ENCODE results near the gene TAS2R43.
"Not testable (repeated sequence)": the region's sequence is repeated elsewhere in the genome, so short reads cannot be mapped to it uniquely, and the experiment has no call there.

TAS2R43 gene, protein sequence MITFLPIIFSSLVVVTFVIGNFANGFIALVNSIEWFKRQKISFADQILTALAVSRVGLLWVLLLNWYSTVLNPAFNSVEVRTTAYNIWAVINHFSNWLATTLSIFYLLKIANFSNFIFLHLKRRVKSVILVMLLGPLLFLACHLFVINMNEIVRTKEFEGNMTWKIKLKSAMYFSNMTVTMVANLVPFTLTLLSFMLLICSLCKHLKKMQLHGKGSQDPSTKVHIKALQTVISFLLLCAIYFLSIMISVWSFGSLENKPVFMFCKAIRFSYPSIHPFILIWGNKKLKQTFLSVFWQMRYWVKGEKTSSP
- total RNA-seq = 0 to 1.8 (median 0.39) reads per million in 18 experiments

DNA sequence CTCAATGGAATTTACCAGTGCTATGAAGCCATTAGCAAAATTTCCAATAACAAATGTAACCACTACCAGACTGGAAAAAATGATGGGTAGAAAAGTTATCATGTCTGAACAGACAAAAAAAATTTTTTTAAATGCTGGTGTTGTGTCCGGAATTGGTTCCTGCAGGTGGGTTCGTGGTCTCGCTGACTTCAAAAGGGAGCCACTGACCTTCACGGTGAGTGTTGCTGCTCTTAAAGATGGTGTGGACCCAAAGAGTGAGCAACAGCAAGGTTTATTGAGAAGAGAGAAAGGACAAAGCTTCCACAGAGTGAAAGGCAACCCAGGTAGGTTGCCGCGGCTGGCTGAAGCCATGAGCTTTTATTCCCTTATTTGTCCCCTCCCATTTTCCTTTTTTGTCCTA lies at the start of gene TAS2R43:
Gene TAS2R43, minus strand, starts transcription at position 186 of the 400 bp plus-strand sequence. Its CDS starts 84 bp downstream, at position 102.
- no peak for DNase-seq

DNA sequence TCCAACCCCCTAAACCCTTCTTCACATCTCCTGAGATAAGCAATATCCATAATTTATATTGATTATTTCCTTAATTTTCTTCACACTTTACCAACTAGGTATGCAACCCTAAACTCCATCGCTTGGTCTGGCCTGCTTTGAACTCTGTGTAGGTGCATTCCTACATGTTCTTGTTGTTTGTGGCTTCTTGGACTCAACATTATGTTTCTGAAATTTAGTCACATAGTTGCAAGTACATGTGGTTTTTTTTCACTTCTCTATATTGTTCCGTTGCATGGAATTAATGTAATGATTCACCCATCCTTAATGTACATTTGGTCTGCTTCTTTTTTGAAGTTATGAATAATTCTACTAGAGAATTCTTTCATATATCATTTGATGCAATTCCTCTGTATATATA lies 44.0 kb upstream of the TAS2R43 start:
- DNase-seq = peak; percentile 1 to 10

DNA sequence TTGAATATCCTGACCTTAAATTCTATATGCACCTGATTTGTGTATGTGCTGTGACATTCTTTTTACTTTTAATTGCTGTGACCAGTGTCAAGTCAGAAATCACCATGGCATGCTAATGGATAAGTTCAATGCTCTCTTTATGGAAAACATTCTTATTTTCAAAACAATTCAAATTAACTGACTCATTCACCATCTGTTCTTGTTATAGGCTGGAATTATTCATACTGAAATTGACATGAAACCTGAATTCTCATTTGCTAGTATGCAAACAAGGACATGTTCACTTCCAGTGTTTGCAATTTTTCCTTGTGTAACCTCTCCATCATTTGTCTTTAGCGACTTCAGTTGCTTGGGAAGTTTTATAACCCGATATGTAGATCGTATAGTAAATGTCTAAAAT lies 42.2 kb upstream of the TAS2R43 start, which contains the start of gene TAS2R30:
Gene TAS2R30, minus strand, starts transcription at position 340 of the 400 bp plus-strand sequence. CDS start 400 bp downstream, outside the sequence.
- DNase-seq = no peak

DNA sequence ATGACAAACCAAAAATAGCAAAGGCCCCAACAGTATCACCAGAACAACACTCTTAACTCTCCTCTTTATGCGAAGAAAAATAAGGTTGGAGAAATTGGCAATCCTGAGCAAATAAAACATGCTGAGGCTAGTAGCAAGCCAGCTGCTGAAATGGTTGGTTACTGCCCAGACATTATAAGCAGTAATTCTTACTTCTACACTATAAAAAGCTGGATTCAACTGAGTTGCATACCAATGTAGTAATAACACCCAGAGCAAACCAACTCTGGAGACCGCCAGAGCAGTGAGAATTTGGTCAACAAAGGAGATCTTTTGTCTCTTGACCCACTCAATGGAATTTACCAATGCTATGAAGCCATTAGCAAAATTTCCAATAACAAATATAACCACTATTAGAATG lies 41.7 kb upstream of the TAS2R43 start:
- DNase-seq = no peak

DNA sequence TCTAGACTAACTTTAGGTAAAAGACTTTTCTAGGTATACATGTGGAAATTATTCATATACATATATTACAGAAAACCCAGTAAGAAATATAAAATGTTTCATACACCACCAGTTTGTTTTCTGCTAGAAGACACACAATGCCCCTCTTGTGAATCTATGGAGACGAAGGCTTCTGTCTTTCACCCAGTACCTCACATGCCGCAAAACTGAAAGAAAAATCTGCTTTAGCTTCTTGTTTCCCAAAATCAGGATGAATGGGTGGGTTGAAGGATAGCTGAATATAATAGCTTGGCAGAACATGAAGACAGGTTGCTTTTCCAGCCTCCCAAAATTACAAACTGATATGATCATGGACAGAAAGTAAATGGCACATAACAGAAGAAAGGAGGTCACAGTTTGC lies 41.0 kb upstream of the TAS2R43 start:
- no peak for DNase-seq

DNA sequence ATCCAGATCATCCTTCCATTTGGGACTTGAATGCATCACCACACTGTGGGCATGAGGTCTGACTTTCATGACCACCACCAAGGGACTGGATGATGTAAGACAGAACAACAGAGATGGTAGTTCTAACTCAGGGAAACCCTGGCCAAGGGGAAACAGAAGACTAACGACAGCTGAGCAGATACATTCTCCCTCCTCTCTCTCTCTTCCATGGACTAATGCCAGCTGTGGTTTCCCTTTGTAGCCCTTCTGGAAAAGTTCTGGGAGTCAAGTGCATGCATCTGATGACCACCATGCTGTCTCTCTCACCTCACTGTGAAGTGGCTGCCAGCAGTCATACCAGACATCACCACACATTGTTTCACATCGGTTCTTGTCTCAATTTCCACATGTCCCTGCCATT lies 38.9 kb upstream of the TAS2R43 start:
- DNase-seq = no peak

DNA sequence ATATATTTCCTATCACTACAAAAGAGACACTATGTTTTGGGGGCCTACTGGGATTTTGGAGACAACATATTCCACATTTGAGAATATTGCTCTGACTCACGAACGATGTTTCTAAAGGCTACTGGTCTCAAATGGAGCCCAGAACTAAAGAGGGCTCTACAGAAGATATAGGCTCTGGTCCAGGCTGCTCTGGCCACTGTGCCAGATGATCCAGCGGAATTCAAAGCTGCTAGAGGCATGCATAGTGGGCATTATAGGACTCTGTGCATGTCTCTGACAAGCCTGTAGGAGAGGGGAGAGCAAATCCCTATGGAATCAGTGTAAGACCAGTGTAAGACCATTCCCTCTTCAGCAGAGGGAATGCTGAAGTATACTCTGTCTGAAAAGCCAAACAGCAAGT lies 38.3 kb upstream of the TAS2R43 start:
- no peak for DNase-seq

DNA sequence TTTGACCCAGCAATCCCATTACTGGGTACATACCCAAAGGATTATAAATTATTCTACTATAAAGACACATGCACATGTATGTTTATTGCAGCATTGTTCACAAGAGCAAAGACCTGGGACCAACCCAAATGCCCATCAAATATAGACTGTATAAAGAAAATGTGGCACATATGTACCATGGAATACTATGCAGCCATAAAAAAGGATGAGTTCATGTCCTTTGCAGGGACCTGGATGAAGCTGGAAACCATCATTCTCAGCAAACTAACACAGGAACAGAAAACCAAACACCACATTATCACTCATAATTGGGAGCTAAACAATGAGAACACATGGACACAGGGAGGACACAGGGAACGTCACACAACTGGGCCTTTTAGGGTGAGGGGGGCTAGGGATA lies 22.0 kb upstream of the TAS2R43 start:
- not testable (repeated sequence) for DNase-seq

DNA sequence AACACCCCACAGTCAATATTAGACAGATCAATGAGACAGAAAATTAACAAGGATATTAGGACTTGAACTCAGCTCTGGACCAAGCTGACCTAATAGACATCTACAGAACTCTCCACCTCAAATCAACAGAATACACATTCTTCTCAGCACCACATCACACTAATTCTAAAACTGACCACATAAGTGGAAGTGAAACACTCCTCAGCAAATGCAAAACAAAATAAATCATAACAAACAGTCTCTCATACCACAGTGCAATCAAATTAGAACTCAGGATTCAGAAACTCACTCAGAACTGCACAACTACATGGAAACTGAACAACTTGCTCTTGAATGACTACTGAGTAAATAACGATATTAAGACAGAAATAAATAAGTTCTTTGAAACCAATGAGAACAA lies 19.1 kb upstream of the TAS2R43 start:
- not testable (repeated sequence) for DNase-seq

DNA sequence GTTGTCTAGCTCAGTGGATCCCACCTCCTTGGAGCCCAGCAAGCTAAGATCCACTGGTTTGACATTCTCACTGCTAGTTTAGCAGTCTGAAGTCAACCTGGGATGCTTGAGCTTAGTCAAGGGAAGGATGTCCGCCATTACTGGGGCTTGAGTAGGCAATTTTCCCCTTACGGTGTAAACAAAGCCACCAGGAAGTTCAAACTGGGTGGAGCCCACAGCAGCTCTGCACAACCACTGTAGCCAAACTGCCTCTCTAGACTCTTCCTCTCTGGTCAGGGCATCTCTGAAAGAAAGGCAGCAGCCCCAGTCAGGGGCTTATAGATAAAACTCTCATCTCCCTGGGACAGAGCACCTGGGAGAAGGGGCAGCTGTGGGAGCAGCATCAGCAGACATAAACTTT lies 16.7 kb upstream of the TAS2R43 start:
- no peak for DNase-seq

DNA sequence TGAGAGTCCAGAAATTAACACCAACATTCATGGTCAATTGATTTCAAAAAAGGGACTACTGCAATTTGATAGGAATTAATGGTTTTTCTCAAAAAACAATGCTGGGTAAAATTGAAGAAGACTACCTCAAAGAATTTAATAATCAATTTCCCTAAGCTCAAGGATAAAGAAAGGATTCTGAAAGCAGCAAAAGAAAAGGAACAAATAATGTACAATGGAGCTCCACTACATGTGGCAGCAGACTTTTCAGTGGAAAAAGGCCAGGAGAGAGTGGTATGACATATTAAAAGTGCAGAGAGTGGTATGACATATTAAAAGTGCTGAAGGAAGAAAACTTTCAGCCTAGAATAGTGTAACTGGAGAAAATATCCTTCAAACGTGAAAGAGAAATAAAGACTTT lies 15.6 kb upstream of the TAS2R43 start:
- DNase-seq = no peak

DNA sequence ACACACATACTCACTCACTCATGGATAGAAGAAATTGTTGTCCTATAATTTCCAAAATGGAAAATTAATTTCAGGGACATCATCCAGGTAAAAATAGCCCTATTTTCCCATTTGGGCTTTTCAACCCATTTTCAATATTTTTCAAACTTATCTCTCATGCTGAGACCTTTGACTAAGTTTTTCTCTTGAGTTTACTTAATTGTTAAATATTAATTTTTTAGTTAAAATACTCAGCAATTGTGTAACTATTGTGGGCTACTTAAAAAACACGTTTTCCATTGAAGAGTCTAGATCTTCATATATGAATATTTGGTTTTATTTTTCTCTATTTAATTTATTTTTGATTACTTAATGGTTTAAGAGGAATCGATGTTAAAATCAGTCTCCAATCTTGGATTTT lies 14.2 kb upstream of the TAS2R43 start:
- DNase-seq = no peak

DNA sequence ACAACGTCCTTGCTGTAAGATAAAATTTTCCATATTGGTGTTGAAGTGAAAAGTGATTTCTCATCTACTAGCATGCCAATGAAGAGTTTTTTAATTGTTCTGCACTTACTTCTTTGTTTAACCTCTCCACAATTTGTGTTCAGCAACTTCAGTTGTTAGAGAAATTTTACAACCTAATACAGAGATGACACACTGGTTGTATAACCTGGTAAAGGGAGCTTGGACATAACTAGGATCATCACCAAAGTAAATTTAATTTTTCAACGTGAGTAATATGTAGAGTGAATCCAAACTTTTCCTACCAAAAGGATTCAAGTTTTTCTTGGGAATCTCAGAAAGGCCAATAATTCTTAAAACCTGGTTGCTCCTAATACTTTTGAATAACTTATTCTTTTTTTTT lies 13.4 kb upstream of the TAS2R43 start:
- no peak for DNase-seq

DNA sequence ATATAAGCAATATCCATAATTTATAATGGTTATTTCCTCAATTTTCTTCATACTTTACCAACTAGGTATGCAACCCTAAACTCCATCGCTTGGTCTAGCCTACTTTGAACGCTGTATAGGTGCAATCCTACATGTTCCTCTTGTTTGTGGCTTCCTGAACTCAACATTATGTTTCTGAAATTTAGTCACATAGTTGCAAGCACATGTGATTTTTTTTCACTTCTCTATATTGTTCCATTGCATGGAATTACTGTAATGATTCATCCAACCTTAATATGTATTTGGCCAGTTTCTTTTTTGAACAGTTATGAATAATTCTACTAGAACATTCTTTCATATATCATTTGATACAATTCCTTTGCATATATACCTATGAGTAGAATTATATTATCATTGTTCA lies 2.8 kb upstream of the TAS2R43 start:
- DNase-seq = not testable (repeated sequence)

DNA sequence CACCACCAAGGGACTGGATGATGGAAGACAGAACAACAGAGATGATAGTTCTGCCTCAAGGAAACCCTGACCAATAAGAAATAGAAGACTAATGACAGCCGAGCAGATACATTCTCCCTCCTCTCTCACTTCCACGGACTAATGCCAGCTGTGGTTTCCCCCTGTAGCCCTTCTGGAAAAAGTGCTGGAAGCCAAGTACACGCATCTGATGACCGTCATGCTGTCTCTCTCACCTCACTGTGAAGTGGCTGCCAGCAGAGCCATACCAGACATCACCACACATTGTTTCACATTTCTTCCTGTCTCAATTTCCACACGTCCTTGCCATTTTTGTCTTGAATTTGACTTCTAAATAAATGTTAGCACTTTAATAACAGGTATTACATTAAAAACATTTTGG lies 2.9 kb downstream of the TAS2R43 start:
- no peak for DNase-seq

DNA sequence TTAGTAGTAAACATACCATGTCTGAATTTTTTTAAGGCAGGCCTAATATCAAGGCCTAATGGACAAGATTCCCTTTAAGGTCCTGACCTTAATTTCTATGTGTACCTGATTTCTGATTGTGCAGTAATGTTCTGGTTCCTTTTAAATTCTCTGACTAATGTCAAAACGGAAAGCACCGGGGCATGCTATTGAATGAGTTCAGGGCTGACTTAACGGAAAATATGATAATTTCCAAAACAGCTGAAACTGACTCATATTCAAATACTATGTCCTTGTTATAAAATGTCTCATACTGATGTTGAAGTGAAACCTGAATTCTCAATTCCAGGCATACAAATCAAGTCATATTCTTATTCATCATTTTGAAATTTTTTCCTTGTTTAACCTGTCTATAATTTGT lies 6.7 kb downstream of the TAS2R43 start:
- no peak for DNase-seq

DNA sequence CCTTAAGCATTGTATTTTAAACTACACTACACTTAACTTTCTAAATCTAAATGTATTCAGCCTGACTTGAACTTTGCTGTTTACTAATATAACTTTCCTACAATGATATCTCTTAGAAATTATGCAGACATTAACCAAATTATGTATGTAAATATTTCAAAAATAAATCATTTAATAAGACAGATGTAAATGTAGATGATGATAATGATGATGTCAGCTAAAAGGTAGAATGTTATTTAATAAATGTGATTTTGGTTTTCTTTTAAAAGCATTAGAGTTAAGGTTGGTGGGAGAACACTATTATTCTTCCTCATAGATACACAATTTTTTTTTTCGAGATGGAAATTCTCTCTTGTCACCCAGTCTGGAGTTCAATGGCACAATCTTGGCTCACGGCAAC lies 10.1 kb downstream of the TAS2R43 start:
- no peak for DNase-seq

DNA sequence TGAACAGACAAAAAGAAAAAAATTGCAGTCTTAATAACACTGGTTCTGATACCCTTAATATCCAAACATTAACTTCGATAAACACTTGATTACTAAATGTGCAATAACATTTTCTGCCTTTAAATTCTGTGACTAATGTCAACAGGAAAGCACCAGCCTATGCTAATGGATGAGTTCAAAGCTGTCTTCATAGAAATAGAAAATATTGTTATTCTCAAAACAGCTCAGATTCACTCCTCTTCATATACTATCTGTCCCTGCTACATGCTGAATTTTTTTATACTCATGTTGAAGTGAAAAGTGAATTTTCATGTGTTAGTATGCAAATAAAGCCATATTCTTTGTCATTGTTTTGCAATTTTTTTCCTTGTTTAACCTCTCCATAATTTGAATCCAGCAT lies 13.9 kb downstream of the TAS2R43 start:
- no peak for DNase-seq

DNA sequence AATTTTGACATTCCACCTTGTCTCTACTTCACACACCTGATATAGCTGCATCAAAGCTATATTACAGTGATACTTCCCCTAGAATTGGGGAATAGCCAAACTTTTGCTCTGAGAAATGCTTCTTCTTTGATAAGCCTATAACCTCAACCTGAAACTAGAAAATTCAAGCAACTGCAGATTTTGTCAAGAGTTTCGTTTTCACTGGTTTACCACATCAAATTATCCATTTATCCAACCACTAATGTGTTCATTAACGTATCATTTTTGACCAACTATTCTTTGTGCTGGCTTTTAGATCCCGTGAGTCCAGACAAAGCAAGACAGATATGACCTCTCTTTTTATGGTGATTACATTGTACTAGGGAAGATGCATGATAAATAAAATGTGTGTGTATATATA lies 16.5 kb downstream of the TAS2R43 start:
- DNase-seq = no peak

DNA sequence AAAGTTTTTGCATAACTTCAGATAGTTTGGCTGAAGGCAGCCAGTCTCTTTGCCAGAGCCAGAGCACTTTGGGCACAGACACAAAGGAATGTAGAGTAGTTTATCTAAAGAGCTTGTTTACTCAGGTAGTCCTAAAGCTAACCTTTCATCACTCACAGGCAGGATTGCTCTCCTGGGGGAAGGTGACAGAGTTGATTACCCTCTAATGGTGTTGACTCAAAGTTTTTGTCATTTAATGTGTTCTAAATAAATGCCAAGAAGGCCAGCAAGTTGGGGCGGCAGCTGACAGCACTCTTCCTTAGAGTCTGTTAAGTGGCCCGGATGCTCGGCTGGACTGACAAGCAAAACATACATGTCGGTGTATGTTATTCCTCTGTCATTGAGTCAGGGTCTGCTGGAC lies 20.7 kb downstream of the TAS2R43 start:
- DNase-seq = no peak

DNA sequence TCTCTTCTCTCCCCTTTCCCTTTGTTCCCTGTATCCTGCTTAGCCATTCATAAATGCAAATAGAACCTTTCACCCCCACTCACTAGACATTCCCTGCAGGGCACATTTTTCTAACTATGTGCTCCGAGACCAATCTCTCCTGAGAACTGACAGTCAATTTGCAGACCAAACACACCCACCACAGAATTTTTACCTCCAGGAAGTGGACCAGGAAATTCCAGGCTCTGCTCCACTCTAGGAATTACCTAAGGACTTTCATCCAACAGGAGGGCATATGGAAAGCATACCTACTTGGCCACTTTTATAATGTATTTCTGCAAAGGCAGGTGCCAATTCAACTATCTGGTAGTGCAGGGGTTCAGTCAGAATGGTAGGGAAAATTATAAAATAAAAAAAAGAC lies 21.1 kb downstream of the TAS2R43 start:
- no peak for DNase-seq

DNA sequence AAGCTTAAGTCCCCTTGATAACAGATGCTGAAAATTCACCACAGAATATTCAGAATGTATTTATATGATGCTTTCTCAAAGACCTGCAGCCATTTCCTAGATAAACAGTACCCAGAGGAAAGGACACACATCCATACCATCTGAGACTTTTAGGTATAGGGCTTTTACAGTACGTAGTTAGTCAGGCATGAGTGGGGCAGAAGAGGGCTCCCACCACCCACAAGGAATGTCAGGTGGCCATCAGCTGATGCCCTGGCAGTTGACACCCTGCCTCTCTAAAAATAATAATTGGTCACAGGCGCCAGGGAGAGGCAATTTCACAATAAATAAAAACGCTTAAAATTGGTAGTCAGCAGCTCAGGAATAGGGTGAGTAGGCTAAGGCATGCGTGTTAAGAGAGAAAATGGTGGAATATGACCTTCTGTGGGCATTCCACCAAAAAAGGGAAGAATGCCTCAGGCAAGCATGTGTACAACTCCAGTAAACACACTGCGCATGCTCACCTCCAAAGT lies 22.2 kb downstream of the TAS2R43 start:
- DNase-seq = peak in 1 of 2 donors; percentile 15

DNA sequence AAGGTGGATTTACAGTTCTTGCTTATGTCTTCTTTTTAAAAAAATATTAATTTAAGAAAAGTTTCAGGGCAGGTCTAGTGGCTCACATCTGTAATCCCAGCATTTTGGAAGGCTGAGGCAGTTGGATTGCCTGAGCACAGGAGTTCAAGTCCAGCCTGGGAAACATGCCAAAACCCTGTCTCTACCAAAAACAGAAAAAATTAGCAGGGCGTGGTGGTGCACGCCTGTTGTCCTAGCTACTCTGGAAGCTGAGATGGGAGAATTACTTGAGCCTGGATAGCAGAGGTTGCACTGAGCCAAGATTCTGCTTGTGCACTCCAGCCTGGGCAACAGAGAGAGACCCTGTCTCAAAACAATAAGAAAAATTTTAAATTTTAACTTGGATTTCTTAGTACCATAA lies 24.6 kb downstream of the TAS2R43 start:
- no peak for DNase-seq

DNA sequence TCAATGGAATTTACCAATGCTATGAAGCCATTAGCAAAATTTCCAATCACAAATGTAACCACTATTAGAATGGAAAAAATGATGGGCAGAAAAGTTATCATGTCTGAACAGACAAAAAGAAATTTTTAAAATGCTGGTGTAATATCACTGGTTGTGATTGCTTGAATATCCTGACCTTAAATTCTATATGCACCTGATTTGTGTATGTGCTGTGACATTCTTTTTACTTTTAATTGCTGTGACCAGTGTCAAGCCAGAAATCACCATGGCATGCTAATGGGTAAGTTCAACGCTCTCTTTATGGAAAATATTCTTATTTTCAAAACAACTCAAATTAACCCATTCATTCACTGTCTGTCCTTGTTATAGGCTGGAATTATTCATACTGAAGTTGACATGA lies 29.9 kb downstream of the TAS2R43 start, which contains the start of gene TAS2R46:
Gene TAS2R46, minus strand, starts transcription at position 101 of the 400 bp plus-strand sequence. Its CDS starts 0 bp downstream, at position 101.
- DNase-seq = not testable (repeated sequence)

DNA sequence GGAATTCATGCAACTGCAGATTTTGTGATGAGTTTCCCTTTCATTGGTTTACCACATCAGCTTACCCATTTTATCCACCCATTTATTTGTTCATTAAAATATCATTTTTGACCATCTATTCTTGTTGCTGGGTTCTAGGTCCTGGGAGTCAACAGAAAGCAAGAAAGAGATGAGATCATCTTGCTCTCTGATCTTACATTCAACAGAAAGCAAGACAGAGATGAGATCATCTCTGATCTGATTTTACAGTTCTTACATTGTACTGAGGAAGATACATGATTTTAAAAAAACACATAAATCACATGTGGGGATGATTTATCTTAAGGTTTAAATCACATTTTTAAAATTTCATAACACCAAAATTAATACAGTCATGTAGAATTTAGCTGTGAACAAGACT lies 32.3 kb downstream of the TAS2R43 start:
- DNase-seq = no peak

Data from inflammatory macrophage (primary cell).